ENCODE data around the gene NPEPPS.
"Not testable (repeated sequence)": the region's sequence is repeated elsewhere in the genome, so short reads cannot be mapped to it uniquely, and the experiment has no call there.

The NPEPPS gene

GRCh38 chr17:47530557-47531232, at the start of gene NPEPPS:
Gene NPEPPS, plus strand, starts transcription at chr17:47531108. Its CDS starts 193 bp downstream, at chr17:47531301.
- H3K4me3 ChIP-seq (ENCODE audit: low read depth, low read length), result peak within 1 kb of the TSS; percentile 43

GRCh38 chr17:47491841-47492212, 39.1 kb upstream of the NPEPPS start:
- peak overlapping the region; percentile 70 for H3K4me3 ChIP-seq (ENCODE audit: low read depth, low read length)

- H3K4me3 ChIP-seq (ENCODE audit: low read depth, low read length), result not testable (repeated sequence)
Measured at GRCh38 chr17:47499074-47499473, 31.8 kb upstream of the NPEPPS start.

GRCh38 chr17:47499494-47499893, 31.4 kb upstream of the NPEPPS start:
- H3K4me3 ChIP-seq (ENCODE audit: low read depth, low read length), result not testable (repeated sequence)

GRCh38 chr17:47500620-47501019, 30.3 kb upstream of the NPEPPS start:
- H3K4me3 ChIP-seq (ENCODE audit: low read depth, low read length), result not testable (repeated sequence)

- not testable (repeated sequence) for H3K4me3 ChIP-seq (ENCODE audit: low read depth, low read length)
Measured at GRCh38 chr17:47502122-47502731, 28.7 kb upstream of the NPEPPS start.

- H3K4me3 ChIP-seq (ENCODE audit: low read depth, low read length), result not testable (repeated sequence)
Measured at GRCh38 chr17:47502776-47503455, 28.0 kb upstream of the NPEPPS start.

- not testable (repeated sequence) for H3K4me3 ChIP-seq (ENCODE audit: low read depth, low read length)
Measured at GRCh38 chr17:47511701-47512146, 19.2 kb upstream of the NPEPPS start.

GRCh38 chr17:47513301-47513700, 17.6 kb upstream of the NPEPPS start:
- H3K4me3 ChIP-seq (ENCODE audit: low read depth, low read length), result not testable (repeated sequence)

GRCh38 chr17:47518880-47519279, 12.0 kb upstream of the NPEPPS start:
- not testable (repeated sequence) for H3K4me3 ChIP-seq (ENCODE audit: low read depth, low read length)

- not testable (repeated sequence) for H3K4me3 ChIP-seq (ENCODE audit: low read depth, low read length)
Measured at GRCh38 chr17:47519365-47519764, 11.5 kb upstream of the NPEPPS start.

GRCh38 chr17:47520279-47520678, 10.6 kb upstream of the NPEPPS start:
- not testable (repeated sequence) for H3K4me3 ChIP-seq (ENCODE audit: low read depth, low read length)

GRCh38 chr17:47521434-47521833, 9.5 kb upstream of the NPEPPS start:
- not testable (repeated sequence) for H3K4me3 ChIP-seq (ENCODE audit: low read depth, low read length)

GRCh38 chr17:47522341-47522740, 8.6 kb upstream of the NPEPPS start:
- H3K4me3 ChIP-seq (ENCODE audit: low read depth, low read length), result not testable (repeated sequence)

GRCh38 chr17:47531233-47531820, 419 bp downstream of the NPEPPS start:
- peak overlapping the region; percentile 43 for H3K4me3 ChIP-seq (ENCODE audit: low read depth, low read length)

GRCh38 chr17:47539085-47539484, 8.2 kb downstream of the NPEPPS start:
- H3K4me3 ChIP-seq (ENCODE audit: low read depth, low read length), result not testable (repeated sequence)

GRCh38 chr17:47541676-47542075, 10.8 kb downstream of the NPEPPS start:
- H3K4me3 ChIP-seq (ENCODE audit: low read depth, low read length), result not testable (repeated sequence)

GRCh38 chr17:47544327-47544726, 13.4 kb downstream of the NPEPPS start:
- H3K4me3 ChIP-seq (ENCODE audit: low read depth, low read length), result not testable (repeated sequence)

GRCh38 chr17:47554733-47555132, 23.8 kb downstream of the NPEPPS start:
- H3K4me3 ChIP-seq (ENCODE audit: low read depth, low read length), result not testable (repeated sequence)

- H3K4me3 ChIP-seq (ENCODE audit: low read depth, low read length), result not testable (repeated sequence)
Measured at GRCh38 chr17:47556108-47556507, 25.2 kb downstream of the NPEPPS start.

GRCh38 chr17:47560517-47561043, 29.7 kb downstream of the NPEPPS start:
- H3K4me3 ChIP-seq (ENCODE audit: low read depth, low read length), result not testable (repeated sequence)

All from iPS-11a (cell line).